Fibroblast of skin of right biceps (primary cell): Measurements from ENCODE around the gene POU3F2.
A peak's percentile ranks its signal among the peaks of the same experiment; 100 is the strongest.

Experiments
- DNase-seq: peaks from one replicate; pipeline ENCODE4 v3.0.0-alpha.2; 2013

POU3F2 gene

DNA sequence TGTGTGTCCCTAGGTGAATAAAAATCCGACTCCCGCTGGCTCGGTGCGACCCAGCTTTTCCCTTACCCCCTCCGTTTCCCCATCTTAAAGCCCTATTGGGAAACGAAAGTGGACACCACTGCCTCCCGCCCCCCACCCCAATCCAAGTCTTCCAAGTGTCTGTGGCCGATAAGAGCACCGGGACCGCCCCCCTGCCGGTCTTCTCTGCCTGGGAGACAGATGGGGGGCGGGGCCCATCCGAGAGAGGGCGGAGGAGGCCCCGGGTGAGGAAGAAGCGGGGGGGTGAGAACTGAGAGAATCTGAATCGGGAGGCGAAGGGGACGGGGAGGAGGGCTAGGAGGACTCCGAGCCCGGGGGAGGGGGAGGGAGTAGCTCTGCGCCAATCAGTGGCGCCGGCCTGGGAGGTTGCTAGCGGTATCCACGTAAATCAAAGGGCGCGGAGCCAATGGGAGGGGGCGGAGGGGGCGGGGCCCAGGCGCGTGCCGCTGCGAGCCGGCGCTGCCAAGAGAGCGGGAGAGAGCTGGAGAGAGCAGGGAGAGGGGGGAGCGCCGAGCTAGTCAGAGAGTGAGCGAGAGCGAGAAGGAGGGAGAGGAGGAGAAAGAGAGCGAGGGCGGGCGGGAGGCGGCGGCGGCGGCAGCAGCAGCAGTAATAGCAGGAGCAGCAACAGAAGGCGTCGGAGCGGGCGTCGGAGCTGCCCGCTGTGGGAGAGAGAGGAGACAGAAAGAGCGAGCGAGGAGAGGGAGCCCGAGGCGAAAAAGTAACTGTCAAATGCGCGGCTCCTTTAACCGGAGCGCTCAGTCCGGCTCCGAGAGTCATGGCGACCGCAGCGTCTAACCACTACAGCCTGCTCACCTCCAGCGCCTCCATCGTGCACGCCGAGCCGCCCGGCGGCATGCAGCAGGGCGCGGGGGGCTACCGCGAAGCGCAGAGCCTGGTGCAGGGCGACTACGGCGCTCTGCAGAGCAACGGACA is at the start of gene POU3F2:
POU3F2 (plus strand) TSS at position 515 of the 972 bp plus-strand sequence; CDS start at position 815, 300 bp downstream.
- DNase-seq: peak; percentile 96

- DNase-seq: no peak
Observed at GRCh38 chr6:98787435-98787834, 46.9 kb upstream of the POU3F2 start.

DNA sequence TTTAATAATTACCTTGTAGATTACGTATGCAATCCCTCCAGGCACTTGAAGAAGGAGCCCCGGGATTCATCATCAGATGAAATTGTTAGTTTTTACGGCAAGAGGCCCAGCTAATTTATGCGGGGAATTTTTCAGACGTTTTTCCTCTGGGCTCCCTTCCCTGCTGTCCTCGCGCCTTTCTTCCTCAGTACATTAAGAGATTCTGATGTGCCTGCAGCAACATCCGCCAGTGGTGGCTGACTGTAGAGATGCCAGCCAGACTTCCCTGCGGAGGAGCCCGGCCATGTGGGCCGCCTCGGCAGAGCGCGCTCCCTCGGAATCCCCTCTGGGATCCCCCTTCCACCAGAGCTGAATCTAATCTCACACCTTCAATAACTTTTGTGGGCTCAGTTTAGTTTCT is 46.4 kb upstream of the POU3F2 start:
- no peak for DNase-seq

DNA sequence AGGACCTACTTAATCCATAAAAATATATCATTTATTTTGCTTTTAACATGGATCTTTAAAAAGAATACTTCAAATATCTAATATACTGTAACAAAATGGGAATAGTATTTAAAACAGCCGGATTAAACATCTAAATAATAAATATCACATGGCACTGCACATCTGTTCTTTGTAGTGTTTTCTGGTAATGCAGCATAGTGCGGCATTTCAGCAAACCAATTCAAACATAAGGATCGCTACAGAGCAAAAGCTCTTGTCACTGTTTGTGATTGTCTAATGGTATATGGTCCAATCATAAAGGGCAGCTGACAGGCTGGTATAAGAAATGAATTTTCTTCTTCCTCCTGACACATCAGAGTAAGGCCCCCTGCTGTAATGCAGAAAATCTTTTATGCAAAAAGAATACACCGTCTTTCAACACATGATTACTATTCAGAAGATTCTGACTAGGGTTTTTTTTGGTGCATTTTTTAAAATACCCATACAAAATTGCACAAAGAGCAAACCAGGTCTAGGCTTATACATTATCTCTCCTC is 40.0 kb upstream of the POU3F2 start:
- DNase-seq: no peak

DNA sequence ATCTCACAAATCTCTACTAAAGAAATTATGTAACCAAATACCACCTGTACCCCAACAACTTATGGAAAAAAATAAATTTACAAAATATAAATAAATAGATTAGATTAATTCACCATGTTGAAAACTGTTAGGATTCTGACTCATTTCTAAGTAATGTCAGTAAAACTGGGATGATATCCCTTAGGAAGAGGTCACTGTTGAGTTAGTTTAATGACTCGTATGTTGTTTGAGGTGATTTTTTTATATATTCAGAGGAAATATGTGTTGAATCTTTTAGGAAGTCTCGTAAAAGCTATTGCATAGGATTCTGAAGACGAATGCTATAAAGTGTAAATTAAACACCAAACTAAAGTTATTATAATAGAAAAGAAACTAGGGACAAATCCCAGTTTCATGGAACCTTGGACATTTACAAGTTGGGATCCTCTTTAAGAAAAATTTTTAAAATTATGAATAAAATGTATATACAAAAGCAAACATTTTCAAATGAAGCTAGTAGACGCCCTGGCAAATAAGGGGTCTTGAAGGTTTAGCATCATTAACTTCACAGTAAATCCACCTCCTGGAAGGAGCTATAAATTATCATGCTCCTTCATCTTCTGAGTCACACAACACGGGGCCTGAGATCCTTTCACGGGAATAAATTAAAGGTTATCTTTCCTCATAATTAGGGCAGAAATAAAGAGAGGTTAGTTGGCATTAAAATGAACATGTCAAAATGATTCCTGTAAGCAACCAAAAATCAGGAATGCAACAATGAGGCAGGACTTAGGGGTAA is 37.0 kb upstream of the POU3F2 start:
- peak; percentile 45 for DNase-seq

GRCh38 chr6:98800866-98801265 is 33.5 kb upstream of the POU3F2 start:
- DNase-seq: no peak

GRCh38 chr6:98808541-98809210 is 25.7 kb upstream of the POU3F2 start:
- DNase-seq: peak; percentile 74

GRCh38 chr6:98812220-98812619 is 22.2 kb upstream of the POU3F2 start:
- peak; percentile 42 for DNase-seq

GRCh38 chr6:98816799-98817198 is 17.6 kb upstream of the POU3F2 start:
- DNase-seq: no peak

DNA sequence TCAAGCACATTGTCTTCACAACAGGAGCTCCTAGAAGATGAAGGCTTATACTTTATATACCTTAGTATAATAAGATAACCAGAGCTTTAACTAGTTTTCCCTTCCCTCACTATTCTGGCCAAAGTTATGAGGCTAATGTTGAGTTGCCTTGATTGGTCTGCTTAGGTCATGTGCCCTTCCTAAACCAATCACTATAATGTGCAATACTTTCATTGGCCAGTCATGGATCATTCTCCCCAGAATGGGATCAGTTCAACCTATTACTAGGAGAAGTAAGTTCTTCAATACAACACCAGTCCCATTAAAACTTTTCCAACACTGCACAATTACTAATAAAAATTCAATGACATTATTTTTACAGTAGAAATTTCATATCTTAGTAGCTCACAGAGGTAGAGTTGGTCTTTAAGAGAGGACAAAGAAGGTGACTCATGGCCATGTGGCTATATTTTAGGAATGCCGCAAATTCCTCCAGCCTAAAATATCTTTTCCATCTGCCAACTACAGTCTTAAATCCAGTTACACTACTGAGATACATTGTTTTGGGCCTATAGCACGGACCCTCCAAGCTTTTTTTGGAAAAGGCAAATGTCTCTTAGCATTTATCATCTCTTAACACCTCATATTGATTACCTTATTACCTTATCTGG is 12.5 kb upstream of the POU3F2 start:
- peak; percentile 37 for DNase-seq

GRCh38 chr6:98823428-98824161 is 10.8 kb upstream of the POU3F2 start:
- no peak for DNase-seq

DNA sequence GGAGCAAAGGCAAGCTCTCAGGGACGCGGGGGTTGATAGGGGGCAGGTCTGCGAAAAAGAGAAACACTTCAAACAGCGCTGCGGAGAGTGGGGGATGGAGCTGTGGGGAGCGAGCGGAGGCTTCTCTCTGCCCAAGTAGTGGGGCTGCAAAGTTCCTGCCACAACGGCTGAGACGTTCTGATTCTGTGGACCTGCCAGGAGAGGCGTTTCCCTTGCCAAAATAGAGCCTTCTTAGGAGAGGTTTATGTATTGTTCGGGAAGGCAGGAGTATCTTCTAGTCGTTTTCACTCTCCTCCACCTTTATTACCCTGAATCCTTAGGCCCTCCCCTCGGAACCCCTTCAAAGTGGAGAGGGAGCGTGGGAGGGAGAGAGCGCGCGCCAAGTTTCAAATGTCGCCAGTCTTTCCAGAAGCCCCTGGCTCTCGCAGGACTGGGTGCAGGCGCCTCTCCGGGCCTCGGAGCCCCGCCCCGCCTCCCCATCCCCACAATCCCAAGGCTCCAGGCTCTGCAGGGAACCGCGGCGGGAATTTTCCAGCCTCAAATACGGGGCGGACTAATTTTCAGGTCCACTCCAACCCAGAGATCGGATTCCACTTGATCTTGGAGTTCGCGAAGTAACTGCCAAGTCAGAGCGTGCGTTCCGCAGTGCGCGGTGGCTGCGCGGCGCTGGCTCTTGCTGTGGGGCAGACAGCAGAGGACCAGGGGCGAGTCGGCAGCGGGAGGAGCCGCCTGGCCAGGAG is 10.0 kb upstream of the POU3F2 start:
- peak; percentile 44 for DNase-seq

- no peak for DNase-seq
Observed at GRCh38 chr6:98824902-98825599, 9.3 kb upstream of the POU3F2 start.

DNA sequence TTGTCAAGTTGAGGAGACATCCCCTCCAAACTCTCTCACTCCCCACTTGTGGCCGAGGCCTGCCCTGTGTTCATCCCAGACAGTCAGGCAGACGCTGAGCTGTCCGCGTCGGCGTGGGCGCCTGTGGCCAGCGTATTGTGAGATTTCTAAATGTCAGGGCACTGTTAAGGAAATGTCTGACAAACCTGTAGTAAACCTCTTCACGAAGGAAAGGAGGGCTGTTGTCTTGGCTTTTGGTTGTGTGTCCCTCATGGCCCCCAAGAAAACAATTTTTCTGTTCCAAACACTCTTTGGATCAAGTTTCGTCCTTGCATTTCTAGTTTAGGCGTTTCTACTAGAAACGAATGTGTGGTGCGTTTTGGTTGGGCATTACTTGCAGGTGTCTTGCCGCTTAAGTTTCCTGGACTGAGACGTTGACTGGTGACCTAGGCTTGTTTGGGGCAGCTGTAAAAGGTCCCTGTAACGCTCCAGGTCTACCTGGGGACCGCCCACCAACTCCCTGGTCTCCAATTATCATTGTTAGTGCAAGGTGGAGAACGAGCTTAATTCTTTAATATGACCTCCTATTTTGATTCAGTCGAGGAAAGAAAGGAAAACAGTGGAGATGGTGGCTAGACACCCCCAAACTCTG is 8.7 kb upstream of the POU3F2 start:
- no peak for DNase-seq

GRCh38 chr6:98827295-98828159 is 6.8 kb upstream of the POU3F2 start:
- DNase-seq: no peak

DNA sequence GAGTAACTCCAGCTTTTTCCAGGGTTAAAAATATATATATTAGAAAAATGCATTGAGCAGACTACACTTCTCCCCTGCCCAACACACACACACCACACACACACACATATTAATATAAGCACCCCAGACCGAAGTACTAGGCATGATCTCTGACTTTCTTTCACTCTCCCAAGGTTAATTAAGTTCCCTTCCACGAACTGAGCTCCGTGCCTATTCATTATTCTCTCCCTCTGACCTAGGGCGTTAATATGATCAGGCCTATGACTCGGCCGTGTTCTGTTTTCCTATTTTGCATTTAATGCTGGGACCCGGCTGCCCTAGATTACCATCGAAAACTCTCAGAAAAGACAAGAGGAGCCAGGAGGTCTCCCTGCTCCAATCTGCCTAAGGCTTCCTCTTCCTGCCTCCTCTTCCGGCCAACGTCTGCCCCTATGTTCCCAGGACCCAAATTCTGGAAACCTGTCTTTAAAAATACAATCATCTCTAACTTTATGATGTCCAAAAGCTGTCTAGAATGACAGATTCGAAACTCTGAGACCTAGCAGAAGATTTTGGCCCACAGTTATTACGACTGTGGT is 6.1 kb upstream of the POU3F2 start:
- no peak for DNase-seq

DNA sequence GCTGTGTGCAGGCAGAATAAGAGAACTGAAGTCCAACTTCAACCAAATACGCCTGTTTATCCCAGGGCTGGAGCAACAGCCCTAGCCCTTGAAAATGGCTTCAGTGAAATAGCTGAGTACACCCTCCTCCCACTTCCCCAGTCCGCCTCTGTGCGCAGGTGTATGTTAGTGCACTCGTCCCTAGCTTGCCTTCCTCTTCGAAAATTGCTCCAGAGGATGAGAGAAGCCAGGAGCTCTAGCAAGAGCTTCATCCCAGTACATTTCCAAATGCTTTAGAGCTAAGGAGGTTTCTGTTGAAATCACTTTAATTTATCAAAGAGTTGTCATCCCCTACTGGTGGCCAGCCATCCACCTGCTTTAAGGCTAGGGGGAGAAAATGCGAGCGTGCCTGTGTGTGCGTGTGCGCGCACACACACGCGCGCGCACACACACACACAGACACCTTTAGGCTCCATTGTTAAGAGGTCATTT is 5.4 kb upstream of the POU3F2 start:
- no peak for DNase-seq

GRCh38 chr6:98830146-98830545 is 4.2 kb upstream of the POU3F2 start:
- DNase-seq: no peak
